ENCODE results near the gene TMEM121B.
A peak's percentile ranks its signal among the peaks of the same experiment; 100 is the strongest.

The TMEM121B gene

GRCh38 chr22:17159504-17159951 is 38.4 kb upstream of the TMEM121B start:
- Mint-ChIP-seq H3K9me3 (no peaks in the 10 kb centered on the region), H3K4me1 (peaks cover 12% of the 10 kb centered on the region)

GRCh38 chr22:17158568-17159503 is 37.7 kb upstream of the TMEM121B start, which contains the start of gene HDHD5:
Gene HDHD5, minus strand, starts transcription at chr22:17159277. Its CDS starts 26 bp downstream, at chr22:17159251.
- TF ChIP-seq CTCF (IDR thresholded peaks at IDR 0.05; ENCODE audit: unreplicated experiment in 3 of 3) = no peak
- no peaks in the 10 kb centered on the region for H3K36me3 Mint-ChIP-seq (ENCODE audit: low read depth)
- H3K9me3 Mint-ChIP-seq = no peaks in the 10 kb centered on the region
- H3K4me1 Mint-ChIP-seq = peaks cover 12% of the 10 kb centered on the region
- H3K27me3 Mint-ChIP-seq (ENCODE audit: low read depth) = no peaks in the 10 kb centered on the region
- H3K27ac Mint-ChIP-seq = peak within 1 kb of the TSS; percentile 74 to 89 (median 88)
- peak within 1 kb of the TSS; percentile 90 to 94 (median 93) for H3K4me3 Mint-ChIP-seq

More at GRCh38 chr22:17159504-17159951, 38.4 kb upstream of the TMEM121B start:
- Mint-ChIP-seq H3K27ac (peak overlapping the region; percentile 74 to 88 (median 80)), H3K36me3 (ENCODE audit: low read depth) (no peaks in the 10 kb centered on the region), H3K27me3 (ENCODE audit: low read depth) (no peaks in the 10 kb centered on the region), H3K4me3 (peak overlapping the region; percentile 83 to 94 (median 93))
- TF ChIP-seq CTCF (IDR thresholded peaks at IDR 0.05; ENCODE audit: unreplicated experiment in 3 of 3) = no peak

- no peaks in the 10 kb centered on the region for H3K9me3 Mint-ChIP-seq
- peak overlapping the region; percentile 88 to 90 (median 89) for H3K4me3 Mint-ChIP-seq
- no peaks in the 10 kb centered on the region for H3K36me3 Mint-ChIP-seq (ENCODE audit: low read depth)
- no peak for TF ChIP-seq CTCF (IDR thresholded peaks at IDR 0.05; ENCODE audit: unreplicated experiment in 3 of 3)
- H3K4me1 Mint-ChIP-seq = peaks cover 12% of the 10 kb centered on the region
- H3K27ac Mint-ChIP-seq = peak overlapping the region in 2 of 3 experiments; percentile 78 to 89
- no peaks in the 10 kb centered on the region for H3K27me3 Mint-ChIP-seq (ENCODE audit: low read depth)
Measured at GRCh38 chr22:17158176-17158567, 37.0 kb upstream of the TMEM121B start.

GRCh38 chr22:17157714-17158113 is 36.6 kb upstream of the TMEM121B start:
- peaks cover 12% of the 10 kb centered on the region for H3K4me1 Mint-ChIP-seq
- no peaks in the 10 kb centered on the region for H3K27me3 Mint-ChIP-seq (ENCODE audit: low read depth)
- TF ChIP-seq CTCF (IDR thresholded peaks at IDR 0.05; ENCODE audit: unreplicated experiment in 3 of 3) = no peak
- no peaks in the 10 kb centered on the region for H3K36me3 Mint-ChIP-seq (ENCODE audit: low read depth)
- no peak overlapping the region for H3K27ac Mint-ChIP-seq
- peak overlapping the region; percentile 88 to 90 (median 89) for H3K4me3 Mint-ChIP-seq
- no peaks in the 10 kb centered on the region for H3K9me3 Mint-ChIP-seq

- peak overlapping the region; percentile 3 to 66 (median 54) for H3K4me3 Mint-ChIP-seq
- no peaks in the 10 kb centered on the region for H3K9me3 Mint-ChIP-seq
- H3K27ac Mint-ChIP-seq = no peak overlapping the region
- H3K27me3 Mint-ChIP-seq (ENCODE audit: low read depth) = no peaks in the 10 kb centered on the region
- H3K36me3 Mint-ChIP-seq (ENCODE audit: low read depth) = no peaks in the 10 kb centered on the region
- peaks cover 20% of the 10 kb centered on the region for H3K4me1 Mint-ChIP-seq
- TF ChIP-seq CTCF (IDR thresholded peaks at IDR 0.05; ENCODE audit: unreplicated experiment in 3 of 3) = no peak
Measured at GRCh38 chr22:17155941-17156340, 34.8 kb upstream of the TMEM121B start.
